GM18520 (cell line): ENCODE data around the gene PTPRR.

Source experiments
- ATAC-seq: cut with Tn5 transposase; IDR thresholded peaks from one replicate; pipeline ENCODE4 v1.9.1; 2021; ENCODE audit not compliant: unreplicated experiment

PTPRR gene

GRCh38 chr12:70918321-70918720 lies 2.2 kb downstream of the PTPRR start:
- no peak for ATAC-seq

GRCh38 chr12:70910666-70911065 lies 9.9 kb downstream of the PTPRR start:
- no peak for ATAC-seq

GRCh38 chr12:70908978-70909377 lies 11.6 kb downstream of the PTPRR start:
- ATAC-seq, result no peak

GRCh38 chr12:70907412-70907811 lies 13.1 kb downstream of the PTPRR start:
- ATAC-seq, result no peak

GRCh38 chr12:70895956-70896355 lies 24.6 kb downstream of the PTPRR start:
- ATAC-seq, result no peak

- no peak for ATAC-seq
These were observed 27.9 kb downstream of the PTPRR start for GRCh38 chr12:70892593-70892992.

- no peak for ATAC-seq
These were observed 29.4 kb downstream of the PTPRR start for GRCh38 chr12:70890895-70891832.

- no peak for ATAC-seq
These were observed 34.6 kb downstream of the PTPRR start for GRCh38 chr12:70885956-70886355.

- no peak for ATAC-seq
These were observed 36.7 kb downstream of the PTPRR start for GRCh38 chr12:70883855-70884254.

- no peak for ATAC-seq
These were observed 39.8 kb downstream of the PTPRR start for GRCh38 chr12:70880744-70881143.

GRCh38 chr12:70876952-70877351 lies 43.6 kb downstream of the PTPRR start:
- ATAC-seq, result no peak

GRCh38 chr12:70875628-70876027 lies 44.9 kb downstream of the PTPRR start:
- ATAC-seq, result no peak

- no peak for ATAC-seq
These were observed 65.5 kb downstream of the PTPRR start for GRCh38 chr12:70854881-70855568.

- ATAC-seq, result no peak
These were observed 66.4 kb downstream of the PTPRR start for GRCh38 chr12:70854138-70854537.

GRCh38 chr12:70853326-70853725 lies 67.2 kb downstream of the PTPRR start:
- ATAC-seq, result no peak

GRCh38 chr12:70852416-70853150 lies 68.0 kb downstream of the PTPRR start:
- ATAC-seq, result no peak

- no peak for ATAC-seq
These were observed 71.1 kb downstream of the PTPRR start for GRCh38 chr12:70849265-70849960.

- ATAC-seq, result no peak
These were observed 72.7 kb downstream of the PTPRR start for GRCh38 chr12:70847871-70848270.

GRCh38 chr12:70845268-70845667 lies 75.3 kb downstream of the PTPRR start:
- no peak for ATAC-seq

- no peak for ATAC-seq
These were observed 77.2 kb downstream of the PTPRR start for GRCh38 chr12:70843363-70843762.

GRCh38 chr12:70842942-70843341 lies 77.6 kb downstream of the PTPRR start:
- ATAC-seq, result no peak
